CD4-positive, alpha-beta T cell (primary cell): ENCODE data around the gene SAP30BP. TPM values are rescaled to one million over a fixed set of nuclear protein-coding genes. Genes with fewer than 3 reads are reported as not detected.

Experiments
- ATAC-seq: fragments of 200-7000 bp; cut with Tn5 transposase; one replicate; pipeline ENCODE4 v1.10.0; 2022; ENCODE audit warnings: mild to moderate bottlenecking; ENCODE audit not compliant: poor library complexity
- CTCF ChIA-PET: fragments of 350-600 bp; sonication (Branson Sonifier 250); formaldehyde crosslinking; loops from one replicate; lab custom pipeline; 2021; ENCODE audit warnings: antibody characterized with exemption, inconsistent platforms; lab: Charles Lee
- POLR2A ChIA-PET: fragments of 350-600 bp; sonication (Branson Sonifier 250); formaldehyde crosslinking; loops from one replicate; lab custom pipeline; 2021; ENCODE audit warnings: antibody characterized with exemption, inconsistent platforms; lab: Charles Lee
- DNase-seq, 14 experiments: peaks; one replicate each; pipeline ENCODE4 v3.0.0-alpha.2; 2013 to 2020; ENCODE audit warnings: mixed read lengths in 2 of 14
- H3K27ac ChIP-seq, 2 donors: one replicate each; pipeline versions ENCODE4 v1.5.1 to v1.7.0; 2013; ENCODE audit warnings: low read length in 2 of 2, low read depth in 1 of 2, mild to moderate bottlenecking in 1 of 2
- H3K27me3 ChIP-seq, 2 experiments: 1 replicate in 1 of 2; 2 replicates in 1 of 2; pipeline versions ENCODE4 v1.6.1 to v1.7.0; 2013; ENCODE audit warnings: low read length in 2 of 2, control low read depth in 1 of 2, mild to moderate bottlenecking in 1 of 2, moderate library complexity in 1 of 2; ENCODE audit not compliant: insufficient read depth in 2 of 2, control insufficient read depth in 1 of 2
- H3K36me3 ChIP-seq: one replicate; pipeline ENCODE4 v1.6.1; 2013; ENCODE audit warnings: low read length, control low read depth; ENCODE audit not compliant: insufficient read depth
- H3K4me1 ChIP-seq: one replicate; pipeline ENCODE4 v1.6.1; 2013; ENCODE audit warnings: low read length, control low read depth; ENCODE audit not compliant: insufficient read depth
- H3K4me3 ChIP-seq: one replicate; pipeline ENCODE4 v1.5.1; 2013; ENCODE audit warnings: mild to moderate bottlenecking, low read length, moderate library complexity
- H3K9me3 ChIP-seq, 2 experiments: 1 replicate in 1 of 2; 2 replicates in 1 of 2; pipeline versions ENCODE4 v1.6.1 to v1.7.0; 2013; ENCODE audit warnings: low read length in 2 of 2, mild to moderate bottlenecking in 2 of 2, control low read depth in 1 of 2, moderate library complexity in 1 of 2; ENCODE audit not compliant: control insufficient read depth in 1 of 2, insufficient read depth in 1 of 2
- H3K27ac Mint-ChIP-seq: one replicate; pipeline ENCODE4 v1.8.0; 2020; ENCODE audit warnings: mixed read lengths
- H3K27me3 Mint-ChIP-seq: one replicate; pipeline ENCODE4 v1.8.0; 2021; ENCODE audit warnings: mixed read lengths
- H3K36me3 Mint-ChIP-seq: one replicate; pipeline ENCODE4 v1.8.0; 2021; ENCODE audit warnings: low read depth, mixed read lengths
- H3K4me1 Mint-ChIP-seq: one replicate; pipeline ENCODE4 v1.8.0; 2021; ENCODE audit warnings: low read depth, mixed read lengths
- H3K4me3 Mint-ChIP-seq: one replicate; pipeline ENCODE4 v1.8.0; 2020; ENCODE audit warnings: mild to moderate bottlenecking, mixed read lengths
- H3K9me3 Mint-ChIP-seq: one replicate; pipeline ENCODE4 v1.8.0; 2020; ENCODE audit warnings: mixed read lengths
- intact Hi-C, 2 experiments: fragments of 100-400 bp; cut with DNase I in 1 of 2; cut with micrococcal nuclease in 1 of 2; formaldehyde crosslinking; loops; one replicate each; pipeline versions ENCODE4 v1.15.1 to v1.9.0; 2023 to 2025; cut with DNase I, micrococcal nuclease
- total RNA-seq, 174 experiments: library from RNA in 2 of 174; stranded (reverse) in 2 of 174; gene quantifications; one replicate each; pipeline ENCODE4 v1.2.3 and lab custom pipeline; 2021 to 2026
- TF ChIP-seq, protein P1 (sequence below): fragments of 200-600 bp; IDR thresholded peaks from one replicate; pipeline ENCODE4 v1.8.0; 2022; ENCODE audit warnings: antibody characterized with exemption, mild to moderate bottlenecking

Gene SAP30BP
- total RNA-seq, 2 experiments from 2014 or later = 209 to 227 TPM

DNA sequence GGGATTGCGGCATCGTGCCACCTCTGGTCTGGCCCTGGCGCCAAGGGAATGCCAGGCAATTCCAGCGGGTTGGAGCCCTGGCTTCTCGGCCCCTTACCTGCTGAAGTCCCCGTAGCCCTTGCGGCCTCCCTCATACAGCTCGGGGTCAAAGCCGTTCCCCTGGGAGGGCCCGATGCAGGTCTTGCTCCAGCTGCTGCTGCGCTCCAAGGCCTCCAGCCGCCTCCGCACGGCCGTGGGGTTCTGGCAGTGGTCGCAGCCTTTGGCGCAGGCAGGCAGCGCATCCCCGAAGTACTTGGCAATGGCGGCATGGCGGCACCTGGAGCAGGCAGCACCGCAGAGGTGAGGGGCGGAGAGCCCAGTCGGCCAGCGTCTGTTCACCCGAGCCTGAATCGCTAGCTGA, 35.8 kb upstream of the SAP30BP start:
- Mint-ChIP-seq H3K27me3 (no peaks in the 10 kb centered on the region), H3K27ac (no peak overlapping the region), H3K9me3 (no peaks in the 10 kb centered on the region), H3K36me3 (no peaks in the 10 kb centered on the region), H3K4me1 (peaks cover 13% of the 10 kb centered on the region), H3K4me3 (no peak overlapping the region)
- H3K36me3 ChIP-seq = peaks cover 5% of the 10 kb centered on the region
- no peaks in the 10 kb centered on the region for H3K27me3 ChIP-seq
- no peak overlapping the region for H3K4me3 ChIP-seq
- DNase-seq (no peak), ATAC-seq (no peak)
- H3K4me1 ChIP-seq = peaks cover 17% of the 10 kb centered on the region
- no peaks in the 10 kb centered on the region for H3K9me3 ChIP-seq
- ChIA-PET POLR2A (no interaction called here), CTCF (no interaction called here)
- TF ChIP-seq, protein P1, sequence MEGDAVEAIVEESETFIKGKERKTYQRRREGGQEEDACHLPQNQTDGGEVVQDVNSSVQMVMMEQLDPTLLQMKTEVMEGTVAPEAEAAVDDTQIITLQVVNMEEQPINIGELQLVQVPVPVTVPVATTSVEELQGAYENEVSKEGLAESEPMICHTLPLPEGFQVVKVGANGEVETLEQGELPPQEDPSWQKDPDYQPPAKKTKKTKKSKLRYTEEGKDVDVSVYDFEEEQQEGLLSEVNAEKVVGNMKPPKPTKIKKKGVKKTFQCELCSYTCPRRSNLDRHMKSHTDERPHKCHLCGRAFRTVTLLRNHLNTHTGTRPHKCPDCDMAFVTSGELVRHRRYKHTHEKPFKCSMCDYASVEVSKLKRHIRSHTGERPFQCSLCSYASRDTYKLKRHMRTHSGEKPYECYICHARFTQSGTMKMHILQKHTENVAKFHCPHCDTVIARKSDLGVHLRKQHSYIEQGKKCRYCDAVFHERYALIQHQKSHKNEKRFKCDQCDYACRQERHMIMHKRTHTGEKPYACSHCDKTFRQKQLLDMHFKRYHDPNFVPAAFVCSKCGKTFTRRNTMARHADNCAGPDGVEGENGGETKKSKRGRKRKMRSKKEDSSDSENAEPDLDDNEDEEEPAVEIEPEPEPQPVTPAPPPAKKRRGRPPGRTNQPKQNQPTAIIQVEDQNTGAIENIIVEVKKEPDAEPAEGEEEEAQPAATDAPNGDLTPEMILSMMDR = no peak
- intact Hi-C loops = no loop called here
- H3K27ac ChIP-seq = no peak overlapping the region

DNA sequence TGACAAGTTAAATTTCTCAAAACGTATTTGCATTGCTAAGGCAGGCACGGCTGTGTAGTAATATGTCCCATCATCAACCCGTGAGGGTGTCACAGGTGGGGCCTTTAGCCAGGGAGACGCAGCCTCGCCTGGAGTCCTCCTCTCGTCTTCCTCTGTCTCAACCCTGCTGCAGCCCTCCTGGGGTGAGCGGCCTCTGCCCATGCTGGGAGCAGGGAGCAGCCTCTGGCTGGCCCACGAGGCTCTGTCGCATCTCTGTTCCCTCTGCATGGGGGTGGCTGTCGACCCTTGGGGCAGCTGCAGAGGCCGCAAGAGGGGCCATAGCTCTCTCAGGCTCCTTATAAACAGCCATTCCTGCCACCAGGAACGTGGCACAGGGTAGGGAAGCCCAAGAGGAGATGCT, 34.7 kb upstream of the SAP30BP start:
- Mint-ChIP-seq H3K9me3 (no peaks in the 10 kb centered on the region), H3K27me3 (no peaks in the 10 kb centered on the region), H3K36me3 (no peaks in the 10 kb centered on the region), H3K27ac (no peak overlapping the region), H3K4me3 (no peak overlapping the region), H3K4me1 (peaks cover 13% of the 10 kb centered on the region)
- H3K36me3 ChIP-seq = peaks cover 4% of the 10 kb centered on the region
- no peaks in the 10 kb centered on the region for H3K9me3 ChIP-seq
- CTCF ChIA-PET = interaction anchor here (0.6 to 3.3 kb wide), 16 partner anchors 9 to 207 kb away, joined by 3 to 78 read pairs (median 4); partner anchors contain the start of genes RECQL5 and SAP30BP
- no peak for DNase-seq
- H3K27me3 ChIP-seq = no peaks in the 10 kb centered on the region
- POLR2A ChIA-PET = interaction anchor here (1.2 to 1.7 kb wide), 3 partner anchors 116 to 223 kb away, joined by 4 to 12 read pairs (median 9); partner anchors contain the start of gene WBP2
- no peak overlapping the region for H3K4me3 ChIP-seq
- H3K27ac ChIP-seq = no peak overlapping the region
- TF ChIP-seq, protein P1 = no peak
- intact Hi-C loops = no loop called here
- H3K4me1 ChIP-seq = peaks cover 17% of the 10 kb centered on the region
- ATAC-seq = no peak

DNA sequence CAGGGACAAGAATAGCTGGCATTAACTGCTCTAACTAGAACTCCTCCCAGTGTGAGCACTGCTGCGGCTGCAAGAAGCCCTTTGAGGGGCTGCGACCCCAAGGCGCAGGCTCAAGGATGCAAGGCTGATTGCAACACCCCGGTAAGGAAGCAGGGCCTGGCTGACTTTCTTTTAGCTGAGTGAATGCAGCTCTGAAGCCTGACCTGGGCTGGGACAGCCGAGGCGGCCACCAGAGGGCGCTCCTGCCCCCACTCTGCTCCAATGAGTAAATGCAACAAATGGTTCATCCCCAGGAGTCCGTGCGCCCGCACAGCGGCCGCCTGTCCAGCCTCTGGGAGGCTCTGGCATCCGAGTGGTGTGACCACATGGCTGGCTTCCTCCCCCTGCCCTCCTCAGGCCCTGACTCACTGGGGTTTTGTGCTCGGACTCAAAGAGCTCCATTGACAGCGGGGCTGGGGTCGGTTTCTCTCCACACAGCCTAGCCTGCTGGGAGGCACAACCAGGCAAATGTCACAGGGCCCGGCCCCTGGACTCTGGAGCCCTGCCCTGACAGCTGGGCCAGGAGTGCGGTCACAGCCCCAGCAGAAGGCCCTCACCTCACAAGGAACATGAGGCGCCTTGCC, 34.2 kb upstream of the SAP30BP start, which contains the start of gene SMIM5:
Gene SMIM5, plus strand, starts transcription at position 572 of the 623 bp plus-strand sequence. CDS start 6,768 bp downstream, outside the sequence.
- POLR2A ChIA-PET = interaction anchor here (1.1 to 1.7 kb wide), 5 partner anchors 8 to 222 kb away, joined by 3 to 12 read pairs (median 4); partner anchors contain the start of genes RECQL5, SAP30BP and WBP2
- H3K4me3 Mint-ChIP-seq = no peak within 1 kb of the TSS

More for the DNA sequence above, 34.2 kb upstream of the SAP30BP start, which contains the start of gene SMIM5:
- H3K27me3 ChIP-seq = no peaks in the 10 kb centered on the region
- TF ChIP-seq, protein P1 = peak; percentile 81
- peaks cover 17% of the 10 kb centered on the region for H3K4me1 ChIP-seq
- CTCF ChIA-PET = interaction anchor here (0.6 to 3.3 kb wide), 17 partner anchors 8 to 208 kb away, joined by 3 to 78 read pairs (median 5); partner anchors contain the start of genes RECQL5 and SAP30BP
- no peak within 1 kb of the TSS for H3K27ac ChIP-seq
- intact Hi-C loops = loop anchor here (1.0 kb wide), 3 partner anchors 114 to 207 kb away; no protein-coding TSS in a partner anchor
- Mint-ChIP-seq H3K36me3 (no peaks in the 10 kb centered on the region), H3K27me3 (no peaks in the 10 kb centered on the region), H3K27ac (no peak within 1 kb of the TSS), H3K9me3 (no peaks in the 10 kb centered on the region), H3K4me1 (peaks cover 13% of the 10 kb centered on the region)
- no peak within 1 kb of the TSS for H3K4me3 ChIP-seq
- H3K36me3 ChIP-seq = peaks cover 4% of the 10 kb centered on the region
- peak; percentile 86 for ATAC-seq
- DNase-seq = peak; percentile 71 to 91 (median 80)
- no peaks in the 10 kb centered on the region for H3K9me3 ChIP-seq
